ENCODE data around the gene RPLP1.

- TF ChIP-seq CTCF (IDR thresholded peaks at IDR 0.05) = no peak
- no peak for TF ChIP-seq POLR2A (IDR thresholded peaks at IDR 0.05)
Observed at GRCh38 chr15:69474846-69475455, 22.3 kb downstream of the RPLP1 start.

Measured in body of pancreas (tissue), 4 donors.